ENCODE measurements around the gene RGL1.

GRCh38 chr1:183909672-183910071 lies 104.8 kb downstream of the RGL1 start:
- TF ChIP-seq, protein P1, sequence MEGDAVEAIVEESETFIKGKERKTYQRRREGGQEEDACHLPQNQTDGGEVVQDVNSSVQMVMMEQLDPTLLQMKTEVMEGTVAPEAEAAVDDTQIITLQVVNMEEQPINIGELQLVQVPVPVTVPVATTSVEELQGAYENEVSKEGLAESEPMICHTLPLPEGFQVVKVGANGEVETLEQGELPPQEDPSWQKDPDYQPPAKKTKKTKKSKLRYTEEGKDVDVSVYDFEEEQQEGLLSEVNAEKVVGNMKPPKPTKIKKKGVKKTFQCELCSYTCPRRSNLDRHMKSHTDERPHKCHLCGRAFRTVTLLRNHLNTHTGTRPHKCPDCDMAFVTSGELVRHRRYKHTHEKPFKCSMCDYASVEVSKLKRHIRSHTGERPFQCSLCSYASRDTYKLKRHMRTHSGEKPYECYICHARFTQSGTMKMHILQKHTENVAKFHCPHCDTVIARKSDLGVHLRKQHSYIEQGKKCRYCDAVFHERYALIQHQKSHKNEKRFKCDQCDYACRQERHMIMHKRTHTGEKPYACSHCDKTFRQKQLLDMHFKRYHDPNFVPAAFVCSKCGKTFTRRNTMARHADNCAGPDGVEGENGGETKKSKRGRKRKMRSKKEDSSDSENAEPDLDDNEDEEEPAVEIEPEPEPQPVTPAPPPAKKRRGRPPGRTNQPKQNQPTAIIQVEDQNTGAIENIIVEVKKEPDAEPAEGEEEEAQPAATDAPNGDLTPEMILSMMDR (IDR thresholded peaks at IDR 0.05): no peak
- TF ChIP-seq POLR2A (IDR thresholded peaks at IDR 0.05): no peak

All from lower leg skin (tissue), 3 donors.